Activated CD8-positive, alpha-beta memory T cell treated with anti-CD3 and anti-CD28 coated beads for 48 hours (primary cell): ENCODE measurements around the gene LCORL.
A peak's percentile ranks its signal among the peaks of the same experiment; 100 is the strongest.
"Not testable (repeated sequence)": the region's sequence is repeated elsewhere in the genome, so short reads cannot be mapped to it uniquely, and the experiment has no call there.

Experiments
- DNase-seq, 3 experiments: peaks; one replicate each; pipeline ENCODE4 v3.0.0-alpha.2; 2020; ENCODE audit warnings: low read depth in 2 of 3, low spot score in 2 of 3

The LCORL gene

DNA sequence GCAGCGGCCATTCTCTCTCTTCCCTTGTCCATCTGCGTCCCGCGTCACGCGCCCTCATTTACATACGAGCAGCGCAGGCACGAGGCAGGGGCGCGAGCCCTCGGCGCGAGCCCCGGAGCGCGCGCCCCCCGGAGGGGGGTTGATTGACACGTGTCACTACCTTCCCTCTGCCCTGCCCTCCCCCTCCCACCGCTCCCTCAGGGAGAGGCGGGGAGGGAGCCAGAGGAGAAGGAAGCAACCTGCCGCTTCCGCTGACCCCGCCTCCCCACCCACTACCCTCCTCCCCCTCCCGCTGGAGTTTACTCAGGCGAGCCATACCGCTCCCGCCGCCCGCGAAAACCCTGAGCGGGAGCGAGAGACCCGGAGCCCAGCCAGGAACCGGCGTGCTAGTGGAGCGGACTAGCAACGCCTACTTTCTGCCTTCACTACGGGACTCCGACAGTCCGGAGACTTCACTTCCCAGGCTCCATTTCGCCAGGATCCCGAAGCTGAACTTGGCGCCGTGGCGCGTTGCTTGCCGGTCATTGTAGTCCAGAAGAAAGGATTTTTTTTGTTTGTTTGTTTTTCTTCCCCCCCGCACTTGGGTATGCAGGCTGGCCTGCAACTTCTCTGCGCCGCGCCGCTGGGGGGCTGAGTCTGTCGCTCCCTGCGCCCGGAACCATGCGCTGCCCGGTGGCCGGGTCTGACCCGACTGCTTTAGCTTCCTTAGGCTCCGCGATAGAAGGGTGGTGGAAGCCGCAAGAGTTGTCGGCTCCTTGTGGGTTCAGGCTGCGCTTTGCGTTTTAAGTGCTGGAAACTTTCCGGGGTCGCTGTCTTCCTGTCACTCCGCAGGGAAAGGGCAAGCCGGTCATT lies at the start of gene LCORL:
TSS of gene LCORL (minus strand) at position 36 of the 852 bp plus-strand sequence. CDS start at position 32, 4 bp downstream.
- peak; percentile 65 to 76 (median 74) for DNase-seq

DNA sequence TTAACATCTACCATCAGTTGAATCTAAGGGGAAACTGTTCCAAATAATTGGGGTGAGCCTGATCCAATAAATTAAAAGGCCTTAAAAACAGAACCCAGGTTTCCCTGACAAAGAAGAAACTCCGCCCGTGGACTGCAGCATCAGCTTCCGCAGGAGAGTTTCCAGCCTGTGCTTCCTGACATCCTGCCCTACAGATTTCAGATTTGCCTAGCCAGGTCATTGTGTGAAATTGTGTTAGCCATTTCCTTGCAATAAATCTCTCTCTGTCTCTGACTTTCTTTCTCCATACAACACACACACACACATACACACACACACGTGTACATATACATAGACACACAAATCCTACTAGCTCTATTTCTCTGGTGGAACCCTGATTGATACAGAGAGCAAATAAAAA lies 48.3 kb upstream of the LCORL start:
- DNase-seq: no peak

GRCh38 chr4:18067031-18067430 lies 45.5 kb upstream of the LCORL start:
- no peak for DNase-seq

- DNase-seq: no peak
Observed at GRCh38 chr4:18063079-18063478, 41.5 kb upstream of the LCORL start.

DNA sequence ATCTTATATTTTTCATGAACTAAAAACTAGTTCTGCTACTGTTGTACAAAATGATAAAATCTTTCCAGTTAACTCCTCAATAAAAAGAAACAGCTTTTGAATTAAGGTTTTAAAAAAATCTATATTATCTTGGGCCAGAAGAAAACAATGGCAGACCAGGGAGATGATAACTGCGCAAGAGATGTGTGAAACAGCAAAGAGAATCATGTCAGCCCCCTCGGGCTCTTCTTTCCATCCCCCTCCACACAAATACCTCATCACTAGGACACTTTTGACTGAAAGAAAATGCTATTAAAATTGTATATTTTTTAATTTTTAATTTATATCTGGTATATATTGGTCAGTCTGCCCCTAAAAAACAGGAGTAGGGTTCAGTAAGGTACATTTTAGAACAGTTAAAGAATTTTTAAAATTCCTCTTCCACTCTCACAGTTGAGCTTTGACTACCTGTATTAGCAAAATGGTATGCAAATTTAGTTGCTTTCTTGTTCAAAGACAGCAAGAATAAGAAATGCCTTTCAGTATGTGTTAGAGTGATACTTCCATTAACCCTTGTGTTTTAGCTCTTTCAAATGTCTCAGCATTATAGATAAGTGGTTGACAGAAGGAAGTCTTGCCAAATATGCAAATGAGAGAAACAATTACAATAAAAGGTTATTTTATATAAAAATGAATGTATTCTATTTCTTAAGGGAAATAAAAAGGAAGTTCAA lies 36.4 kb upstream of the LCORL start:
- DNase-seq: no peak

- DNase-seq: no peak
Observed at GRCh38 chr4:18056030-18056429, 34.5 kb upstream of the LCORL start.

GRCh38 chr4:18052158-18052557 lies 30.6 kb upstream of the LCORL start:
- DNase-seq: no peak

DNA sequence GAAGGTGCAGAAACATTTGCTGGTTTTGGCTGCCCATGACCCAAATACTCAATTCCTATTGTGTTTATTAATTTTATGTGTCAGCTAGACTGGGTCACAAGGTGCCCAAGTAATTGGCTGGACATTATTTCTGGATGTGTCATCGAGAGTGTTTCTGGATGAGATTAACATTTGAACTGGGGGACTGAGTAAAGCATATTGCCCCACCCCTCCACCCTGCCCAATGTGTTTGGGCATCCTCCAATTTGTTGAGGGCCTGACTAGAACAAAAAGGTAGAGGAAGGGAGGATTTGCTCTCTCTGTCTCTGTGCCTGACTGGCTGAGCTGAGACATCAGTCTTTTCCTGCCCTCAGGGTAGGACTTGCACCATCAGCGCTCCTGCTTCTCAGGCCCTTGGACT lies 29.7 kb upstream of the LCORL start:
- no peak for DNase-seq

DNA sequence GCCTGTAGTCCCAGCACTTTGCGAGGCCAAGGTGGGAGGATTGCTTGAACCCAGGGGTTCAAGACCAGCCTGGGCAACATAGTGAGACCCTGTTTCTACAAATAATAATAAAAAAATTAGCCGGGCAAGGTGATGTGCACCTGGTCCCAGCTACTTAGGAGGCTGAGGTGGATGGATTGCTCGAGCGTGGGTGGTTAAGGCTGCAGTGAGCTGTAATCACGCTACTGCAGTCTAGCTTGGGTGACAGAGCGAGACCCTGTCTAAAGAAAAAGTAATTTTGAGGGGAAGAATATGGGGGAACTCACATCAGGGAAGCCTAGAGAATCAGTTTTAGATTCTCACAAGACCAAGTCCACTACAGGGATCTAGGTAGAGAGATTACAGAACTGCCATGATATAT lies 28.9 kb upstream of the LCORL start:
- DNase-seq: no peak

- no peak for DNase-seq
Observed at GRCh38 chr4:18049446-18049845, 27.9 kb upstream of the LCORL start.

- DNase-seq: no peak
Observed at GRCh38 chr4:18042754-18043153, 21.2 kb upstream of the LCORL start.

- DNase-seq: no peak
Observed at GRCh38 chr4:18042012-18042411, 20.5 kb upstream of the LCORL start.

- no peak for DNase-seq
Observed at GRCh38 chr4:18041114-18041513, 19.6 kb upstream of the LCORL start.

GRCh38 chr4:18039113-18039512 lies 17.6 kb upstream of the LCORL start:
- no peak for DNase-seq

GRCh38 chr4:18036369-18036768 lies 14.8 kb upstream of the LCORL start:
- not testable (repeated sequence) for DNase-seq

- DNase-seq: no peak
Observed at GRCh38 chr4:18034099-18034498, 12.5 kb upstream of the LCORL start.

DNA sequence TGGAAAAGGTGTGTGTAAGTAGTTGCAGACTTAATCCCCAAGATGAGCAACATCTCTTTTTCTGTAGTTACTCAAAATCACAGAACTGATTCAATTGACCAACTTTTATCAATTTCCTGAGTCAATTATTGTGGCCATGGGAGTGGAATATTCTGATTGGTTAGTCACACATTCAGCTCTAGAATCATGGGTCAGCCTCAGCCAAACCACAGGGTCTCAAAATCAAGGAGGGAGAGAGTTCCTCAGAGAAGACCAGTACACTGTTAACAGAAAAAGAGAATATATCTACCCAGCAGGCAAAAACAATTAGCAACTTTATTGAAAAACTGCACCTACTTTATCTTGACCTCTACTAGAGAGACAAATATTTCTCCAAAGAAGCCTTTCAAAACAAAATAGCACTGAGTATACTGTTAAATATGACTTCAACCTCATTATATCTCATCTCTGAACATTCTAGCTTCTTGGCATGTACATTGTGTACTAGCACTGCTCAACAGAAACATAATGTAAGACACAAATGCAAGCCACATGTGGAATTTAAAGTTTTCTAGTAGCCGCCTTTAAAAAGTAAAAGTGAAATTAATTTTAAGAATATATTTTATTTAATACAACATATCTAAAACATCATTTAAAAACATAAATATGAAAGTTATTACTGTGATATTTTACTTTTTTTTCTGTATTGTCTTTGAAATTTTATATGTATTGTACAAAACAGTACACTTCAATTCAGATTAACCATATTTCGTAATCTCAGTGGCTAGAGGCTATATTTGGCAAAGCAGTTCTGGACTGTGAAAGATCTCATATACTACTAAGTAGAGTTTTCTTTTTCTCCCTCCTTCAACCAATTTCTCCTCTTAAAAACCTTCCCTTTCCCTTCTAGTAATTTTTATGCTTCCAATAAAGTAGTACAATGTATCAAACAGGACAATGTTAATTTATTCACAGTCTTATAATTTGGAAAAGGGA lies 11.8 kb upstream of the LCORL start:
- no peak for DNase-seq

GRCh38 chr4:18025288-18025687 lies 3.7 kb upstream of the LCORL start:
- no peak for DNase-seq

GRCh38 chr4:18022572-18023050 lies 1.1 kb upstream of the LCORL start:
- no peak for DNase-seq

DNA sequence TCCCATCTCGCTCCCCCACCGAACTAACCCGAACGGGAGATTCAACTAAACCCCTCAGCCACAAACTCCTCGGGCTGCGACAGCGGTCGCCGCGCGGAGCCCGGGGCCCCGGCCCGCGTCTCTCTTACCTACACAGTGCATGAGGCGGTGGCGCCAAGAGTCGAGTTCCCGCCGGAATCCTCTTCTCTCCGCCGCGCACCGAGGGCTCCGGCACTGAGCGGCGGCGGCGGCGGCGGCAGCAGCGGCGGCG lies 160 bp downstream of the LCORL start:
- no peak for DNase-seq

- peak; percentile 15 to 20 (median 17) for DNase-seq
Observed at GRCh38 chr4:18020671-18021469, 685 bp downstream of the LCORL start.
